Measurements from ENCODE around the gene OXSR1.
"Not testable (repeated sequence)": the region's sequence is repeated elsewhere in the genome, so short reads cannot be mapped to it uniquely, and the experiment has no call there.

Gene OXSR1

DNA sequence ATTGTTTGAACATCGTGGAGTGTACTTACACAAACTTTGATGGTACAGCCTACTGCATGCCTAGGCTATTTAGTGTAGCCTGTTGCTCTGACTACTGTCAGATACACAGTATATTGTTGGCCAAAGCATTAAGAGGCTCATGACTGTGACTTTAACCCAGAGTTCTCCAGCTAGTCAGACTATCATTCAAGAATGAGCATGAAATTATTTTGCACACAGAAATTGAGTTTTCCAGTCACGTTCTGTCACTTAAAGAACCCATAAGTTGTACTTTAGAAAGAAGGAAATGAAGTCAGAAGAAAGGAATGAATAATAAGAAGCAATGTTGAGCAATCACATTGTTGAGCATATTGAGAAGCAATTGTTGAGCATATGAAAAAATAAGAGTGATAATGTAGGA, 62.7 kb downstream of the OXSR1 start:
- H3K27ac Mint-ChIP-seq, result no peak overlapping the region
- no peaks in the 10 kb centered on the region for H3K4me1 Mint-ChIP-seq
- H3K36me3 Mint-ChIP-seq (ENCODE audit: low read depth), result peaks cover 48% of the 10 kb centered on the region
- peaks cover under 1% of the 10 kb centered on the region for H3K9me3 Mint-ChIP-seq
- TF ChIP-seq, protein P1, sequence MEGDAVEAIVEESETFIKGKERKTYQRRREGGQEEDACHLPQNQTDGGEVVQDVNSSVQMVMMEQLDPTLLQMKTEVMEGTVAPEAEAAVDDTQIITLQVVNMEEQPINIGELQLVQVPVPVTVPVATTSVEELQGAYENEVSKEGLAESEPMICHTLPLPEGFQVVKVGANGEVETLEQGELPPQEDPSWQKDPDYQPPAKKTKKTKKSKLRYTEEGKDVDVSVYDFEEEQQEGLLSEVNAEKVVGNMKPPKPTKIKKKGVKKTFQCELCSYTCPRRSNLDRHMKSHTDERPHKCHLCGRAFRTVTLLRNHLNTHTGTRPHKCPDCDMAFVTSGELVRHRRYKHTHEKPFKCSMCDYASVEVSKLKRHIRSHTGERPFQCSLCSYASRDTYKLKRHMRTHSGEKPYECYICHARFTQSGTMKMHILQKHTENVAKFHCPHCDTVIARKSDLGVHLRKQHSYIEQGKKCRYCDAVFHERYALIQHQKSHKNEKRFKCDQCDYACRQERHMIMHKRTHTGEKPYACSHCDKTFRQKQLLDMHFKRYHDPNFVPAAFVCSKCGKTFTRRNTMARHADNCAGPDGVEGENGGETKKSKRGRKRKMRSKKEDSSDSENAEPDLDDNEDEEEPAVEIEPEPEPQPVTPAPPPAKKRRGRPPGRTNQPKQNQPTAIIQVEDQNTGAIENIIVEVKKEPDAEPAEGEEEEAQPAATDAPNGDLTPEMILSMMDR (IDR thresholded peaks at IDR 0.05; ENCODE audit: unreplicated experiment in 3 of 3), result no peak
- no peaks in the 10 kb centered on the region for H3K27me3 Mint-ChIP-seq (ENCODE audit: low read depth)
- no peak overlapping the region for H3K4me3 Mint-ChIP-seq

DNA sequence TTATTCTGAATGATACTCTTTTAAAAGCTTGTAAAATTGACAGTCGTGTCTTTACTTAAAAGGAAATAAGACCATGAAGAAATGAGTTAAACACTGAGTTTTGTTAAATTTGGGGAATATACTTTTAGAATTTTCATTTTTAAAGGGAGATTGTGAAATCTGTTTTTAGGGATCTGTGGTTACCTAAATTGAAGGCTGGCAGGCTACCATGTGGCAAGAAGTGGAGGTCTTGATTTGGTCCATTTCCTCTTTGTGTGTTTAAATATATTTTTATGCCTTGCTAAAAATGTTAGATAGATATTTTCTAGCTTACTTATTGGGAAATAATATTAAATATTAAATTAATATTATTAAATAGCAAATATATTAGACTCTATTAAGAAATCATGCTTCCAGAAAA, 63.7 kb downstream of the OXSR1 start:
- H3K4me1 Mint-ChIP-seq, result no peaks in the 10 kb centered on the region
- no peak overlapping the region for H3K27ac Mint-ChIP-seq
- H3K4me3 Mint-ChIP-seq, result no peak overlapping the region
- no peaks in the 10 kb centered on the region for H3K27me3 Mint-ChIP-seq (ENCODE audit: low read depth)
- TF ChIP-seq, protein P1 (IDR thresholded peaks at IDR 0.05; ENCODE audit: unreplicated experiment in 3 of 3), result no peak
- H3K36me3 Mint-ChIP-seq (ENCODE audit: low read depth), result peaks cover 55% of the 10 kb centered on the region
- H3K9me3 Mint-ChIP-seq, result peaks cover 5% of the 10 kb centered on the region

DNA sequence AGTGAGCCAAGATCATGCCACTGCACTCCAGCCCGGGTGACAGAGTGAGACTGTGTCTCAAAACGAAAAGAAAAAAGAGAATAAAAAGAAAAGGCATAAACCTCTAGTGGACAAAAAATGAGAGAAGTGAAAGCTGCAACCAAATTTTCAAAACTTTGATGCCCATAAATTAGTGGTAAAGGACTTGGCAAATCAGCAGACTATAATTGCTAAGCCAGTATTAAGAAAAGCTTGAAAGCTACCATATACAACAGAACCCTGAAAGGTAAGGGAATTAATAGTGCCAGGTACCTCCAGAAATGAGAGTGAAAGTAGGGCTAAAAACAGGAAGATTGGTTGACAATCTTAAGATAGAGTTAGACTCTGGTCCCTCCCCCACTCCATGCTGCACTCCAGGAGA, 67.4 kb downstream of the OXSR1 start:
- H3K27me3 Mint-ChIP-seq (ENCODE audit: low read depth), result no peaks in the 10 kb centered on the region
- TF ChIP-seq, protein P1 (IDR thresholded peaks at IDR 0.05; ENCODE audit: unreplicated experiment in 3 of 3), result no peak
- no peak overlapping the region for H3K27ac Mint-ChIP-seq
- H3K36me3 Mint-ChIP-seq (ENCODE audit: low read depth), result peaks cover 70% of the 10 kb centered on the region
- H3K9me3 Mint-ChIP-seq, result peaks cover 26% of the 10 kb centered on the region
- H3K4me3 Mint-ChIP-seq, result no peak overlapping the region
- H3K4me1 Mint-ChIP-seq, result no peaks in the 10 kb centered on the region

DNA sequence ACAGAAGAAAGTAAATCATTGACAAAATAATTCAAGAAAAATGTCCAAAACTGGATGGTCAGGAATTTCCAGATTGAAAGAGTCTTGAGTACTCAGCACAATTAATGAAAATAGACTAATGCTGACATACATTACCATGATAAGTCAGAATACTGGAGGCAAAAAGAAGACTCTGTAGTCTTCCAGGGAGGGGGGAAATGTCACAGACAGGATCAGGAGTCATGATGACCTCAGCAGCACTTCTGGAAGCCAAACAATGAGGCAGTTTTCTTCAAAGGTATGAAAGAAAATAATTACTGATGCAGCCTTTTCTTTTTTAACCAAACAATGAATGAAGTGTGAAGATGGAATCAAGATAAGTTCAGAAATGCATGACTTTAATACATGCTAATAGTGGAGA, 70.1 kb downstream of the OXSR1 start:
- peaks cover 48% of the 10 kb centered on the region for H3K9me3 Mint-ChIP-seq
- H3K27ac Mint-ChIP-seq, result no peak overlapping the region
- TF ChIP-seq, protein P1 (IDR thresholded peaks at IDR 0.05; ENCODE audit: unreplicated experiment in 3 of 3), result no peak
- H3K4me1 Mint-ChIP-seq, result no peaks in the 10 kb centered on the region
- no peak overlapping the region for H3K4me3 Mint-ChIP-seq
- no peaks in the 10 kb centered on the region for H3K27me3 Mint-ChIP-seq (ENCODE audit: low read depth)
- peaks cover 83% of the 10 kb centered on the region for H3K36me3 Mint-ChIP-seq (ENCODE audit: low read depth)

DNA sequence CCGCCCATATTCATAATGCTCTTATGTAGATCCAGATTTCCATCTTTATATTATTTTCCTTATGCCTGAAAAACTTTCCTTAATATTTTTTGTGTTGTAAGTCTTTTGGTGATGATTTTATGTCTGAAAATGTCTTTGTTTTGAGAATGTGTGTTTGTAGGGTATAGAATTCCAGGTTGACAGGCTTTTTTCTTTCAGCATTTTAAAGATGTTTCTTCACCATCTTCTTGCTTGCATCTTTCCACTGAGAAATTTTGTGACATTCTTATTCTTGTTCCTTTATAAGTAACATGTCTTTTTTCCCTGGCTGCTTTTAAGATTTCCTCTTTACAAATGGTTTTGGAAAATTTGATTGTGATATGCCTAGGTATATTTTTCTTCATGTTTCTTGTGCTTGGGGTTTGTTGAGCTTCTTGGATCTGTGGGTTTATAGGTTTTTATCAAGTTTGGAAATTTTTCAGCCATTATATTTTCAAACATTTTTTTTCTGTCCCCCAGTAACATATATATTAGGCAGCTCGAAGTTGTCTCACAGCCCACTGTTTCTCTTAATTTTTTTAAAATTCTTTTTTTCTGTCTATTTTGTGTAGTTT, 73.2 kb downstream of the OXSR1 start:
- H3K27ac Mint-ChIP-seq, result no peak overlapping the region
- H3K36me3 Mint-ChIP-seq (ENCODE audit: low read depth), result peaks cover 86% of the 10 kb centered on the region
- H3K4me1 Mint-ChIP-seq, result no peaks in the 10 kb centered on the region
- TF ChIP-seq, protein P1 (IDR thresholded peaks at IDR 0.05; ENCODE audit: unreplicated experiment in 3 of 3), result no peak
- no peaks in the 10 kb centered on the region for H3K27me3 Mint-ChIP-seq (ENCODE audit: low read depth)
- peaks cover 43% of the 10 kb centered on the region for H3K9me3 Mint-ChIP-seq
- H3K4me3 Mint-ChIP-seq, result no peak overlapping the region

DNA sequence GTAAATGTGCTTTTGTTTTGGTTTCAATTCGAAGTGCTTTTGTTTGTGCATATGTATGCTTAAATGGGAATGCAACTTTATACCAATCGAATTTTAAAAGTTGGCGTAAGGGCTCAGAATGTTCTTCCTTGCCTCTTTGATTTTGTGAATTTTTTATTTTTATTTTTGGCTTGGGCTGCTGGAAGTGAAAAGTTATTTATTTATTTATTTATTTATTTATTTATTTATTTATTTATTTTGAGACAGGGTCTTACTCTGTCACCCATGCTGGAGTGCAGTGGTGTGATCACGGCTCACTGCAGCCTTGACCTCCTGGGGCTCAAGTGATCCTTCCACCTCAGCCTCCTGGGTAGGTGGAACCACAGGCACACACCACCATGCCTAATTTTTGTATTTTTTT, 77.5 kb downstream of the OXSR1 start:
- Mint-ChIP-seq H3K9me3 (peaks cover 21% of the 10 kb centered on the region), H3K36me3 (ENCODE audit: low read depth) (peaks cover 73% of the 10 kb centered on the region)
- not testable (repeated sequence) for H3K27me3 Mint-ChIP-seq (ENCODE audit: low read depth); H3K4me3 Mint-ChIP-seq; H3K27ac Mint-ChIP-seq; H3K4me1 Mint-ChIP-seq
